ENCODE measurements around the gene GATA5.

The GATA5 gene

GRCh38 chr20:62418709-62419487 lies 56.9 kb downstream of the GATA5 start:
- no peak for DNase-seq

GRCh38 chr20:62417981-62418708 lies 57.6 kb downstream of the GATA5 start:
- no peak for DNase-seq

GRCh38 chr20:62416651-62417637 lies 58.9 kb downstream of the GATA5 start:
- no peak for DNase-seq

- DNase-seq: no peak
These were observed 60.3 kb downstream of the GATA5 start for GRCh38 chr20:62415354-62416111.

- no peak for DNase-seq
These were observed 61.8 kb downstream of the GATA5 start for GRCh38 chr20:62413896-62414481.

Data from hypothalamus (tissue), 51 donors.